ENCODE measurements around the gene STXBP4.

STXBP4 gene

DNA sequence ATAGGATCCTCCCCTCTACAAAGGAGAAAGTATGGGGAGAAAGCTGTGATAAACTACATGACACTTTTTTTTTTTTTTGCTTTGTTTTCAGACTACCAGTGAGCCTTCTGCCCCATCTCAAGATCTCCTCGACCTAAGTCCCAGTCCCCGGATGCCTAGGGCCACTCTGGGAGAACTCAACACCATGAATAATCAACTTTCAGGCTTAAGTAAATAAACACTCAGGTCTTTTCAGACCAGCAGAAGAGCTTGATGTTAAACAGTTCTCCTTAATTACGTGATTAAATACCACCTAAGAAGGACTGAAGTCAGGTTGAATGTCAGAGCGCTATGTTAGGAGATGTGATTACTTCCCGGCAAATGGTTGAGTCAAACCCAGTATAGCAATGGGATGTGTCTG lies 31.5 kb upstream of the STXBP4 start:
- Histone ChIP-seq H4K20me1 (ENCODE audit: insufficient read depth) (no peaks in the 10 kb centered on the region), H3K4me3 (IDR thresholded peaks at IDR 0.05; ENCODE audit: insufficient read depth, low read depth, low read length) (no peak overlapping the region), H3K4me1 (ENCODE audit: low read depth, poor library complexity, severe bottlenecking) (no peaks in the 10 kb centered on the region), H3K27me3 (ENCODE audit: insufficient read depth, low read depth) (no peaks in the 10 kb centered on the region), H3K79me2 (ENCODE audit: insufficient read depth, low read depth) (no peaks in the 10 kb centered on the region), H3K4me2 (no peak overlapping the region), H3K9ac (no peak overlapping the region), H3K27ac (no peak overlapping the region), H3K36me3 (ENCODE audit: insufficient read depth) (no peaks in the 10 kb centered on the region), H2AFZ (ENCODE audit: low read depth) (no peak overlapping the region)
- TF ChIP-seq, protein P1, sequence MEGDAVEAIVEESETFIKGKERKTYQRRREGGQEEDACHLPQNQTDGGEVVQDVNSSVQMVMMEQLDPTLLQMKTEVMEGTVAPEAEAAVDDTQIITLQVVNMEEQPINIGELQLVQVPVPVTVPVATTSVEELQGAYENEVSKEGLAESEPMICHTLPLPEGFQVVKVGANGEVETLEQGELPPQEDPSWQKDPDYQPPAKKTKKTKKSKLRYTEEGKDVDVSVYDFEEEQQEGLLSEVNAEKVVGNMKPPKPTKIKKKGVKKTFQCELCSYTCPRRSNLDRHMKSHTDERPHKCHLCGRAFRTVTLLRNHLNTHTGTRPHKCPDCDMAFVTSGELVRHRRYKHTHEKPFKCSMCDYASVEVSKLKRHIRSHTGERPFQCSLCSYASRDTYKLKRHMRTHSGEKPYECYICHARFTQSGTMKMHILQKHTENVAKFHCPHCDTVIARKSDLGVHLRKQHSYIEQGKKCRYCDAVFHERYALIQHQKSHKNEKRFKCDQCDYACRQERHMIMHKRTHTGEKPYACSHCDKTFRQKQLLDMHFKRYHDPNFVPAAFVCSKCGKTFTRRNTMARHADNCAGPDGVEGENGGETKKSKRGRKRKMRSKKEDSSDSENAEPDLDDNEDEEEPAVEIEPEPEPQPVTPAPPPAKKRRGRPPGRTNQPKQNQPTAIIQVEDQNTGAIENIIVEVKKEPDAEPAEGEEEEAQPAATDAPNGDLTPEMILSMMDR (conservative IDR thresholded peaks at IDR 0.05; ENCODE audit: low read depth, low read length): no peak

DNA sequence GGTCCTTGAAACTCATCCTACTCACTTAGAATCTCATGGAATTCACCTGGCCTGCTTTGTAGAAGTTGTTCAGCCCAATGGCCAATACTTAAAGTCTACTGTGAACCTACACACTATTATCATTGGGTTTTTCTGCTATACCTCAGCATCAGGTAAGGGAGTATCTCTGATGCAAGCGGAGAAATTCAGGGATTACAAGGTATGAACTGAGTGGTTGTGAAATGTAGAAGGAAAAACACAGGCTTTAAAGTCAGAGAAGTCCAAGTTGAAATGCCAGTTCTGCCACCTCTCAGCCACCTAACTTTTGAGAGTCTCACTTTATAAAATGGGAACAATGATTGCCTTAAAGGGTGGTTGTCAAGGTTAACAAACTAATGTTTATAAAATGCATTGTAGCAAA lies 31.1 kb upstream of the STXBP4 start:
- no peak overlapping the region for H3K27ac ChIP-seq
- no peaks in the 10 kb centered on the region for H4K20me1 ChIP-seq (ENCODE audit: insufficient read depth)
- H3K4me2 ChIP-seq: no peak overlapping the region
- TF ChIP-seq, protein P1 (conservative IDR thresholded peaks at IDR 0.05; ENCODE audit: low read depth, low read length): no peak
- no peaks in the 10 kb centered on the region for H3K4me1 ChIP-seq (ENCODE audit: low read depth, poor library complexity, severe bottlenecking)
- H3K27me3 ChIP-seq (ENCODE audit: insufficient read depth, low read depth): no peaks in the 10 kb centered on the region
- no peak overlapping the region for H2AFZ ChIP-seq (ENCODE audit: low read depth)
- no peak overlapping the region for H3K9ac ChIP-seq
- no peak overlapping the region for H3K4me3 ChIP-seq (IDR thresholded peaks at IDR 0.05; ENCODE audit: insufficient read depth, low read depth, low read length)
- H3K36me3 ChIP-seq (ENCODE audit: insufficient read depth): no peaks in the 10 kb centered on the region
- no peaks in the 10 kb centered on the region for H3K79me2 ChIP-seq (ENCODE audit: insufficient read depth, low read depth)

DNA sequence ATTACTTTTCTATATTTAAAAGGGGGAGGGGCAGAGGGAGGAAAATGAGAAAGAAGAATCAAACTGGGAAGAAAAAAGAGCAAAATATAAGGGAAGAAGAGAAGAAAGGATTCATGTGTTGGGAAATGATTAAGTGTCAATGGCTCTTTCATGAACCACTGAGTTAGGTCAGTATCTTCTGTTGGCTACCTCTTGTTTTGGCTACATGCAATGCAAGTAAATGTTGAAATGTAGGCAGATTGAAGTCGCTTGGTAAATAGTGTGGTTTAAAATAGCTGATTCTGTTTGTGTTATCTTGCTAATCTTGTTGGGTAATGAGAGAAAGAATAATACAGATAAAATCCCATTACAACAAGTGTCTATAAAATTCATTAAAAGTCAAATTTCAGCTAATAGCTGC lies 27.3 kb upstream of the STXBP4 start:
- no peaks in the 10 kb centered on the region for H3K36me3 ChIP-seq (ENCODE audit: insufficient read depth)
- H3K4me3 ChIP-seq (IDR thresholded peaks at IDR 0.05; ENCODE audit: insufficient read depth, low read depth, low read length): no peak overlapping the region
- no peak overlapping the region for H3K4me2 ChIP-seq
- no peak overlapping the region for H3K9ac ChIP-seq
- H3K4me1 ChIP-seq (ENCODE audit: low read depth, poor library complexity, severe bottlenecking): peaks cover 21% of the 10 kb centered on the region
- H4K20me1 ChIP-seq (ENCODE audit: insufficient read depth): no peaks in the 10 kb centered on the region
- no peak overlapping the region for H3K27ac ChIP-seq
- H3K27me3 ChIP-seq (ENCODE audit: insufficient read depth, low read depth): no peaks in the 10 kb centered on the region
- no peaks in the 10 kb centered on the region for H3K79me2 ChIP-seq (ENCODE audit: insufficient read depth, low read depth)
- no peak overlapping the region for H2AFZ ChIP-seq (ENCODE audit: low read depth)
- TF ChIP-seq, protein P1 (conservative IDR thresholded peaks at IDR 0.05; ENCODE audit: low read depth, low read length): no peak

DNA sequence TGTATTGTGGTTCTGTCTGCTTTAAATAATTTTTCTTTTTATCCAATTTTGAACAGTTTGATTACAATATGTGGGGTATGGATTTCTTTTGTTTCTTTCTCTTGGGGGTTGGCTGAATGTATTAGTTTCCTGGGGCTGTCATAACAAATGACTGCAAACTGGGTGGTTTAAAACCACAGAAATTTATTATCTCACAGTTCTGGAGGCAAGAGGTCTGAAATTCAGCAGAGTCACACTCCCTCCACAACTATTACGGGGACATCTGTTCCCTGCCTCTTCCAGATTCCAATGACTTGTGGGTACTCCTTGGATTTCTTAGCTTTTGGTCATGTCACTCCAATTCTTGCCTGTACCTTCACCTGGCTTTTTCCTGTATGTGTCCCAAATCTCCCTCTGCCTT lies 23.8 kb upstream of the STXBP4 start:
- no peak overlapping the region for H3K4me3 ChIP-seq (IDR thresholded peaks at IDR 0.05; ENCODE audit: insufficient read depth, low read depth, low read length)
- no peak overlapping the region for H3K9ac ChIP-seq
- no peak overlapping the region for H2AFZ ChIP-seq (ENCODE audit: low read depth)
- H3K36me3 ChIP-seq (ENCODE audit: insufficient read depth): no peaks in the 10 kb centered on the region
- no peaks in the 10 kb centered on the region for H3K27me3 ChIP-seq (ENCODE audit: insufficient read depth, low read depth)
- TF ChIP-seq, protein P1 (conservative IDR thresholded peaks at IDR 0.05; ENCODE audit: low read depth, low read length): no peak
- H3K4me1 ChIP-seq (ENCODE audit: low read depth, poor library complexity, severe bottlenecking): peaks cover 33% of the 10 kb centered on the region
- peak overlapping the region; percentile 15; the same call in 1 of the 2 replicates for H3K27ac ChIP-seq
- no peaks in the 10 kb centered on the region for H3K79me2 ChIP-seq (ENCODE audit: insufficient read depth, low read depth)
- H3K4me2 ChIP-seq: peak overlapping the region; percentile 43
- no peaks in the 10 kb centered on the region for H4K20me1 ChIP-seq (ENCODE audit: insufficient read depth)

Data from KMS-11 (cell line).